Neural crest cell (in vitro differentiated cells): ENCODE data around the gene PTGER2. TPM values are rescaled to one million over a fixed set of nuclear protein-coding genes. Genes with fewer than 3 reads are reported as not detected.

Experiments
- DNase-seq: peaks from one replicate; pipeline ENCODE4 v3.0.0; 2021; ENCODE audit warnings: low read depth, mixed read lengths, low spot score
- H3K27ac Mint-ChIP-seq: one replicate; pipeline ENCODE4 v1.8.0; 2021; ENCODE audit warnings: mild to moderate bottlenecking, mixed read lengths; ENCODE audit not compliant: unreplicated experiment
- H3K27me3 Mint-ChIP-seq: 2 replicates; pipeline ENCODE4 v1.8.0; 2021; ENCODE audit warnings: low read depth, mild to moderate bottlenecking, mixed read lengths
- H3K36me3 Mint-ChIP-seq: 2 replicates; pipeline ENCODE4 v1.8.0; 2021; ENCODE audit warnings: low read depth, mild to moderate bottlenecking, mixed read lengths
- H3K4me1 Mint-ChIP-seq: 2 replicates; pipeline ENCODE4 v1.8.0; 2021; ENCODE audit warnings: mixed read lengths
- H3K4me3 Mint-ChIP-seq: one replicate; pipeline ENCODE4 v1.8.0; 2021; ENCODE audit warnings: mild to moderate bottlenecking, mixed read lengths
- H3K9me3 Mint-ChIP-seq: 2 replicates; pipeline ENCODE4 v1.8.0; 2021; ENCODE audit warnings: mixed read lengths
- CTCF ChIP-seq: fragments of 200-600 bp; sonication (generic); conservative IDR thresholded peaks from 2 replicates; pipeline ENCODE4 v1.5.0; 2021; ENCODE audit warnings: antibody characterized with exemption, mild to moderate bottlenecking
- total RNA-seq: library from RNA; stranded (reverse); gene quantifications from 2 replicates; pipeline ENCODE4 v1.2.1, GENCODE V29; 2021

Gene PTGER2
- total RNA-seq, 1 donor from 2014 or later, result not detected

GRCh38 chr14:52314595-52315354 lies 663 bp downstream of the PTGER2 start:
- no peak for TF ChIP-seq CTCF
- Mint-ChIP-seq H3K9me3 (no peaks in the 10 kb centered on the region), H3K27ac (no peak overlapping the region), H3K4me1 (peaks cover 18% of the 10 kb centered on the region), H3K27me3 (peaks cover 90% of the 10 kb centered on the region), H3K4me3 (peak overlapping the region; percentile 83), H3K36me3 (no peaks in the 10 kb centered on the region)
- DNase-seq, result peak; percentile 9

GRCh38 chr14:52315355-52315718 lies 1.2 kb downstream of the PTGER2 start:
- no peak for TF ChIP-seq CTCF
- H3K27ac Mint-ChIP-seq, result no peak overlapping the region
- no peak for DNase-seq
- H3K4me1 Mint-ChIP-seq, result peaks cover 18% of the 10 kb centered on the region
- H3K9me3 Mint-ChIP-seq, result no peaks in the 10 kb centered on the region
- H3K27me3 Mint-ChIP-seq, result peaks cover 92% of the 10 kb centered on the region
- H3K36me3 Mint-ChIP-seq, result no peaks in the 10 kb centered on the region
- H3K4me3 Mint-ChIP-seq, result peak overlapping the region; percentile 83

DNA sequence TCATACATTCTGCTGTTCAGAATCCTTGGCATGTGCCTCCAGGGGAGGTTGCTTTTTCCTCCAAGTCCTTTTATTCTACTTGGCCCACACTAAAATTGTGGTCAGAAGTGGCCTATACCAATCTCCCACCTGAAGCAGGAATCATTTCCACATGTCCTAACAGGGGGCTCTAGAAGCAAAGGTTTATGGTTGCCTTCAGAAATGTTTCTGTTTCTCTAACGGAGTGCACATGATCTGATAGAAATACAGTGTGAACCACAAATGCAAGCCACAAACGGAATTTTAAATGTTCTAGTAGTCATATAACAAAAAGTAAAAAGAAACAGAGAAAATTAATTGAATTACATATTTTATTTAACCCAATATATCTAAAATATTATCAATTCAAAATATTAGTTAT lies 4.0 kb downstream of the PTGER2 start:
- no peak overlapping the region for H3K4me3 Mint-ChIP-seq
- DNase-seq, result no peak
- peaks cover 18% of the 10 kb centered on the region for H3K4me1 Mint-ChIP-seq
- no peak overlapping the region for H3K27ac Mint-ChIP-seq
- no peak for TF ChIP-seq CTCF
- peaks cover 74% of the 10 kb centered on the region for H3K27me3 Mint-ChIP-seq
- peaks cover 15% of the 10 kb centered on the region for H3K9me3 Mint-ChIP-seq
- H3K36me3 Mint-ChIP-seq, result peaks cover 5% of the 10 kb centered on the region

DNA sequence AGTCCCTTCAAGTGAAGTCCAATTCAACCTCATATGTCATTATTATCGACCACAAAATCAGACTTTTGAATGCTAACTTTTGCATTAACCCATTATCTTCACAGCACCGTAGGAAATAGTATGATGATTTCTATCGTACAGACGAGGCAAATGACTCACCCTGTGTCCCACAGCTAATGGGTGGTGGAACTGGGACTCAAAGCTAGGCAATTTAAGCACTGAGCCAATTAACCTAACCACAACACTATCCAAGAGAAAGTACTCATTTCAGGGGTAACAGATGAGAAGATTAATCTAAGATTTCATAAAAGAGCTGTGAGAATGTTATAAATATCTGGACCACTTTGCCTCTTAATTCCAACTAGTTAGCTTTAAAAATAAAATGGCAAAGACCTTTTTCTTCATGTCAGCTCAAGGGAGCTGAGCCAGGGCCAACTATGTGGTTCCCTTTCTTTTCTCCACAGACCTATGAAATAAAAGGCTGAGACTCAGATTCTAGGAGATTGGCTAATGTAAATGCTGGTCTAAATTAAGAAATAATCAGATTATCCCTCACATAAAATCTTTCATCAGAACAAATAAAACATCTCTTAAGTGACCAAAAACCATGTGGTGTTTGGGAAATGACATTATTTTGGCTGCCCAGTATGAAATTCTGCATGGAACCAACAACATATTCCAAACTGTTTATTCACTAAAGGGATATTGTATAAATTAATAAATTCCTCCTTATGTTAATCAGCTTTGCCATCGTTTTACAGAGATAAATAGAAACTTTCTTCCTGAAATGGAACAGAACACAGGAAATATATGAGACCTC lies 4.9 kb downstream of the PTGER2 start:
- H3K27ac Mint-ChIP-seq, result no peak overlapping the region
- no peak for TF ChIP-seq CTCF
- peaks cover 15% of the 10 kb centered on the region for H3K9me3 Mint-ChIP-seq
- H3K4me3 Mint-ChIP-seq, result no peak overlapping the region
- DNase-seq, result no peak
- H3K36me3 Mint-ChIP-seq, result peaks cover 7% of the 10 kb centered on the region
- peaks cover 13% of the 10 kb centered on the region for H3K4me1 Mint-ChIP-seq
- peaks cover 65% of the 10 kb centered on the region for H3K27me3 Mint-ChIP-seq

DNA sequence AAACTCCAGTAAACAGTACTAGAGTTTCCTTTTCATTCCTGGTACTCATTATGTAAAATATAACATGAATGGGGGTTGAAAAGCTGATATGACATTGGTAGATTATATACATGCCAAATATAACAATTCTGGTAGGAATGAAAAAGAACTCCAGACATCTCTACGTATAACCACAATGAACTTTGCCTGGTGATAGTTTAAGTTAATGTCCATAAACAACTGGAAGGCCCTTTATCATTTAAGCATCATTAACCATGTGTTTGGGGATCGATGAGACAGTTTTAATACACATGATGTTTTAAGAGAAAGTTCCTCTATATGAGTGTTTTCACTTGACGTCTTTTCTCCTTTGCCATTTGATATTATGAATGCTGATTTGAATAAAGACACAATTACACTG lies 5.8 kb downstream of the PTGER2 start:
- H3K36me3 Mint-ChIP-seq, result peaks cover 7% of the 10 kb centered on the region
- TF ChIP-seq CTCF, result no peak
- DNase-seq, result no peak
- no peak overlapping the region for H3K4me3 Mint-ChIP-seq
- H3K4me1 Mint-ChIP-seq, result peaks cover 7% of the 10 kb centered on the region
- H3K27ac Mint-ChIP-seq, result no peak overlapping the region
- H3K27me3 Mint-ChIP-seq, result peaks cover 57% of the 10 kb centered on the region
- peaks cover 15% of the 10 kb centered on the region for H3K9me3 Mint-ChIP-seq
